Kidney glomerular epithelial cell (primary cell): ENCODE measurements around the gene NRROS.

Experiments
- DNase-seq: peaks from one replicate; lab custom pipeline; 2025; lab: John Stamatoyannopoulos, UW

NRROS gene

DNA sequence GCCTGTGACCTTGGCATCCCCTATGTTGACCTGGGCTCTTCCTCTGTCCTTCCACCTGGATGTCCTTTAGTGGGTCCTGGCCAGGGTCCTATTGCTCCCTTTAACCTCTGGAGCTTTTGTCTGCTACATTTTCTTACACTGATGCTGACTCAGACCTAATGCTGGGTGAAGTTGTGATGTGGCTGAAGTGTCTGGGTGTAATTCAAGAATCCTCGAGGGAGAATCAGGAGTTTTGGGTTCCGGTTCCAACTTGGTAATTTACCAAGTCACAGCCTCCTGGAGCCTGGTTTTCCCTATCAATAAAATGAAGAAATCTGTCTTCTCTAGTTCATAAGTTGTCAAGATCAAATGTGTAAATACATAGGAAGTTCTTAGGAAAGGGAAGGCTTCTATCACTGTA is 46.9 kb downstream of the NRROS start:
- no peak for DNase-seq

DNA sequence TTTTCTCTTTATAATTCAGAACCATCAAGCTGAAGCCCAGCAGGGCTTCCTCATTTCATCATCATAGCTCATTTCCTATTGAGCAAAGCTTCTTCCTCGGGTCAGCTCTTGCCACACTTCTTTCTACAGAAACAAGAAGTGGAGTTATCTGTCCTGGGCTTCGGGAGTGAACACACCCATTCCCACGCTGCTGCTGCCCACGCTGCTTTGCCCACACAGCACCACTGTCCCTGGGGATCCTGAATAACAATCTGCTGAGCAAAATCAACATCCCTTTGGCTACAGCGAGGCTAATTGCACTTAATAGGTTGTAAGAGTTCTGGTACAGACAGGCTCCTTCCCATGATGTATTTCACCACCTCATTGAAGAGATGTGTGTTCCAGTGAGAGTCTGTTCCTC is 48.9 kb downstream of the NRROS start:
- no peak for DNase-seq

DNA sequence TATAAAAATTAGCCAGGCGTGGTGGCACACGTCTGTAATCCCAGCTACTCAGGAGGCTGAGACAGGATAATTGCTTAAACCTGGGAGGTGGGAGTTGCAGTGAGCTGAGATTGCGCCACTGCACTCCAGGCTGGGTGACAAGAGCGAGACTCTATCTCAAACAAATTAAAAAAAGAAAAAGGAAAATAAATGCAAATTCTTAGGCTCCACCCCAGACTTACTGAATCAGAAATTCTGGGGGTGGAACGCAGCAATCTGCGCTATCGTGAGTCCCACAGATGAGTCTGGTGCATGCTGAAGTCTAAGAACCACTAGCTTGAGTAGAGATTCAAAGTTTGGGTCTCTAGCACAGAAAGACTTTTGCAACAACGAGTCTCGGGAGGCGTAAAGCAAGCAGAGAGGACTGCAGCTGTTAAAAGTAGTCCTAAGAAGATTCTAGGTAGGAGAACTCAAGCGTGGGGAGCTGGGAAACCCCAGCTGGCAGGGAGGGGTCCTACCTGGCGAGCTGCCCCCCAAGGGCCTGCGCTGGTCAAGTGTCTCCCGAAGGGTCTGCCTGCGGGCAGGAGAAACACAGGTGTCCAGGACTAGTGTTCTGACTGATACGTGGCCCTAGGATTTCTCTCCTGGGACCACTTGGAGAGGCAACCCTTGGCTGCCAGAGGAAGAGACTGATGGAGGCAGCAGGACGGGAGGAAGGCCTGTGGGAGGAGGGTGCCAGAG is 50.6 kb downstream of the NRROS start:
- DNase-seq = no peak

DNA sequence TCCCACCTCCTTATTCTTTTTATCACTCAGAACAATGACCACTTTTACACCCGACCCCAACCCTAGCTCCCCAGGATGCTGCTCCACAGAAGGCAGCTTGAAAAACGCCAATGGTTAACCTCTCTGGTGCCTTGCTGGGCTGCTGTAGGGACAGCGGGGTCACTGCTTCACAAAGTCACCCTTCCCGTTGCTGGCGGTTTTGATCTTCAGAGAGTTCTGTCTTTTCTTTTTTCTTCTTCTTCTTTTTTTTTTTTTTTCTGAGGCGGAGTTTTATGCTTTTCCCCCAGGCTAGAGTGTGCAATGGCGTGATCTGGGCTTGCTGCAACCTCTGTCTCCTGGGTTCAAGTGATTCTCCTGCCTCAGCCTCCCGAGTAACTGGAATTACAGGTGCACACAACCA is 51.9 kb downstream of the NRROS start:
- DNase-seq = no peak

DNA sequence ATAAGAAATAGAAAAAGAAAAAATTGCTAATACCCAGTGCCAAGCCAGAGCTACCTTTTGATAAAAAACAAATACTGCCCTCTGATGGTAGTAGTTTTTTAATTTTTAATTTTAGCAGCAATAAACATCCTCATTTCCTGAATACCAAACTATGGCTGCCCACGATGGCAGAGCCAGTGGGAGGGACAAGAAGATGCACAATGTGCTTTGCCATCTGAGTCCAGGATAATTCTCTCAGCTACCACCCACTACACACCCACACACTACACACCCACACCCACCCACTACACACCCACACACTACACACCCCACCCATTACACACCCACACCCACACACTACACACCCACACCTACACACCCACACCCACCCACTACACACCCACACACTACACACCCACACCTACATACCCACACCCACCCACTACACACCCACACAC is 54.7 kb downstream of the NRROS start:
- DNase-seq = peak; percentile 6

DNA sequence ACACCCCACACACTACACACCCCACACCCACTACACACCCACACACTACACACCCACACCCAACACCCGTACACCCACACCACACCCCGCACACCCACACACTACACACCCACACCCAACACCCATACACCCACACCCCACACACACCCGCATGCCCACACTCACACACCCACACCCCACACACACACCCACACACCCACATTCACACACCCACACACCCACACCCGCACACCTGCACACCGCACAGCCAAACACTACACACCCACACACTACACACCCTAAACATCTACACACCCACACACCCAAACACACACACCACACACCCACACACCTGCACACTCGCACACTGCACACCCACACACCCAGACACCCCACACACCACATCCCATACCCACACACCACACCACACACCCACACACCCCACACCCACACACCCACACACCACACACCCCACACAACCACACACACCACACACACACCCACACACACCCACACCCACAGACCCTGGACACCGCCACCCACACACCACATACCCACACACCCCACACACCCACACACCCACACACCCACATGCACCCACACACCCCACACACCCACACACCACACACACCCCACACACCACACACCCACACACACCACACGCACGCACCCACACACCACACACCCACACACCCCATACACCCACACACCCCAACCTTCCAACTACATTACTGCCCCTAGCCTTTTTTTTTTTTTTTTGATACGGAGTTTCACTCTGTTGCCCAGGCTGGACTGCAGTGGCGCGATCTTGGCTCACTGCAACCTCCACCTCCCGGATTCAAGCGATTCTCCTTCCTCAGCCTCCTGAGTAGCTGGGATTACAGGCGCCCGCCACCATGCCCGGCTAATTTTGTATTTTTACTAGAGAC is 55.7 kb downstream of the NRROS start:
- no peak for DNase-seq

DNA sequence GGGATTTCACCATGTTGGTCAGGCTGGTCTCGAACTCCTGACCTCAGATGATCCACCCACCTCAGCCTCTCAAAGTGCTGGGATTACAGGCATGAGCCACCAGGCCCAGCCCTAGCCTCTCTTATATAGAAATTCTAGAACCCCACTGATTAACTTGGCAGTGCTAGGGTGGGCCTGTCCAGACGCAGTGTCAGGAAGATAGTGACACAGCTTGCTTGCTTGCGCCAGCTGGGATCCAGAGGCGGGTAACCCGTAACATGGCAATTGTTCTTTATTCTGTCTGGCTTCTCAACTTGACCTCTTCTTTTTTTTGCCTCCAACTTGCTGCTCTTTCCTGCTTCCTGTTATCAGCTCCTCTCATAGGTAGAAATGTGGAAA is 56.3 kb downstream of the NRROS start:
- DNase-seq = no peak

DNA sequence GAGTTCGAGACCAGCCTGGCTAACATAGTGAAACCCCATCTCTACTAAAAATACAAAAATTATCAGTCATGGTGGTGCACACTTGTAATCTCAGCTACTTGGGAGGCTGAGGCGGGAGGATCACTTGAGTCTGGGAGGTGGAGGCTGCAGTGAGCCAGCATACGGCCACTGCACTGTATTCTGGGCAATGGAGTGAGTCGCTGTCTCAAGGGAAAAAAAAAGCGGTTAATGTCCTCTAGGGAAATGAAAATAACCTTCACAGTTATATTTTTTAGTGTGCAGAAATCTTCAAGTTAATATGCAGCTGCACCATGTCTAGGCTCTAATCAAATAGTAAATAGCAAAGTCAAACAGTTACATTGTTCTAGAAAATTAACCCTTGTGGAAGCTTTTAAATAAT is 57.8 kb downstream of the NRROS start:
- DNase-seq = no peak

DNA sequence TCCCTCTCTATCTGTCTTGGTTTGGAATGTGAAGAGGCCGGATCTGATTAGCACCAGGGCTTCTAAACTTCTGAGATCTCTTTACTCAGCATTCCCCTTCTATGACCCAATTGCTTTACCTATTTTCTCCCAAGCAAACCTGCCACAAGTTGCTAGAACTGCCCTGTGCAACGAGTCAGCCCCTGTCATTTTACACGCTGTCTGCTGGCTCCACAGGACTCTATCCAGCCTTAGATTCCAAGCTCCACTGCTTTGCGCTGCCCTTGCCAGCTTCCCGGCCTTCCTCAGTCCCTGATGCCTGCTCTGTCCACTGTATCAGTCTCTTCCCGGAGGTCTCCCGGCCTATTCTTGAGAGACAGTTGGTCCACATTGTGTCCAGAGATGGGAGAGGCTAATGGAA is 60.3 kb downstream of the NRROS start:
- no peak for DNase-seq

DNA sequence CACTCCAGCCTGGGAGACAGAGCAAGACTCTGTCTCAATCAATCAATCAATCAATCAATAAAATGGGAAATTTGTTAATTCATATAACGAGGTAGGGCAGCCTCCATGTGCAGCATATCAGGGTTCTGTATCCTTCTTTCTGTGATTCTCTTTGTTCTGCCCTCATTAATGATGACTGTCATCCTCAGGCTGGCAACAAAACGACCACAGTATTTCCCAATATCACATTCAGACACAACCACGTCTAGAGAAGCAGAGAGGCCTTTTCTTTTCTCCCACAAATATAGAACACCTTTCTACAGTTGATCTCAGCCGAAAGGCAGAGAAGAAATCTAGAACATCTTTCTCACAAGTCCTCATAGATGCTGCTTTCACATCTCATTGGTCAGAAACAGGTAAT is 61.3 kb downstream of the NRROS start:
- no peak for DNase-seq

DNA sequence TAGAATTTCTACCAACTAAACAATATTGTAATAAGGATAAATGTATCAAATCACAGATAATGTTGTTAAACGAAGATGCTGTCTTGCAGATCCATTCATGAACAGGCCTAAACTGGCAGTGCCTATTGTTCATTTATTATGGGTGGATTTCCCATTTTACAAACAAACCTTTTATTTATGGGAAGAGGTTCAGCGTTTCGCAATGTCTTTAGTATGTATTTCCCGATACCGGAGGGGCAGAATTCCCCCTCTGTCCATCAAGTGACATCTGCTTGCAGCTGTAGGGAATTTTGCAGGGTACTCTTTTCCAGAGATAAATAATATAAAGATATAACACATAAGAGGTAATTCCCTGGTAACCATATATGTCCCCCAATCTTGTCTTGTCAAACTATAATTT is 66.8 kb downstream of the NRROS start:
- no peak for DNase-seq

DNA sequence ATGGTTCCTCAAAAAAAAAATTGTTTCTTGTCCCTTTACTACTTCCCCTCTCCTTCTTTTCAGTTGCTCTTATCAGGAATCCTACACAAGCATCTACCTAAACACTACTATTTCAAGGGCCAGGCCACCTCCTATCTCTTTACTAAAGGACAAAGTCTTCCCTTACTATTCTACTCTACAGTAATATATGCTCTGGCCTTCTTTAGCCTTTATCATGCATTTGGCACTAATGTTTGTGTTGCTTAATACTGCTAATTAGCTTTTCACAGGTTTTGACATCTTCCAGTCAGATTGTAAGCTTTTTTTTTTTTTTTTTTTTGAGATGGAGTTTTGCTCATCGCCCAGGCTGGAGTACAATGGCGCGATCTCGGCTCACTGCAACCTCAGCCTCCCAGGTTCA is 67.2 kb downstream of the NRROS start:
- DNase-seq = no peak

DNA sequence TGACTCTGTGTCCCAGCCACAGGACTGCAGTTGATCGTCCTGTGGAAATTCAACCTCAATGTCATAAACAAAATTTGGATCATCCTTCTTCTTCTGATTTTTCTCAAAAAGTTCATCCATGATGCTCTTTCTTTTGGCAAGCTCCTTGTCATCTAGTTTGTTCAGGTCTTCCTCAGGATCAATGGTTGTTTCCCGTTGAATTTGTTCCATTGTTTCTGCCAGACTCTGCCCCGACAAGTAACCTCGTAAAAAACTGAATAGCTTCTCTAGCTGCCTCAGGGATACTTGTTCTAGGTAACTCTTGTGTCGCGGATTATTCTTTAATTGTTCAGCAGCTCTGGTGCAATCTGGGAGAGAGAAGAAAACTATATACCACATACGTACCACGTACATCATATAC is 68.1 kb downstream of the NRROS start:
- no peak for DNase-seq

DNA sequence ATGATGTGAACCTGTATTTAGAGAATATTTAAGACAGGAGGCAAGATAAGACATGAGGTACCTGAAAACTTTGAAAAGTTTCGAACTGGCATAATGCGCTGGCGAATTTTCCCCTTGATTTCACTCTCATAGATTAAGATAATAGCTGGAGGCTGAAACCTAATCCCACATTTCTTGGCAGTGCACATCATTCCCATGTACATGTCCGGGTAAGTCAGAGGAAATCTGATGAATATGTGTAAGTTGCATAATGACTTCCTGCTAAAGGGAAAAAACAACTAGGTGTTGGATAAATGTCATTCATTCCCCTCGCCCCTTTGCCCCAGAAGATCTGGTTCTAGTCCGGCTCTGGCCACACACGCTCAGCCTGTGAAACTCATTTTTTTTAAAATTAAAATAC is 69.0 kb downstream of the NRROS start:
- DNase-seq = no peak
